ENCODE measurements around the gene CCSER1.
"Not testable (repeated sequence)": the region's sequence is repeated elsewhere in the genome, so short reads cannot be mapped to it uniquely, and the experiment has no call there.

The CCSER1 gene

DNA sequence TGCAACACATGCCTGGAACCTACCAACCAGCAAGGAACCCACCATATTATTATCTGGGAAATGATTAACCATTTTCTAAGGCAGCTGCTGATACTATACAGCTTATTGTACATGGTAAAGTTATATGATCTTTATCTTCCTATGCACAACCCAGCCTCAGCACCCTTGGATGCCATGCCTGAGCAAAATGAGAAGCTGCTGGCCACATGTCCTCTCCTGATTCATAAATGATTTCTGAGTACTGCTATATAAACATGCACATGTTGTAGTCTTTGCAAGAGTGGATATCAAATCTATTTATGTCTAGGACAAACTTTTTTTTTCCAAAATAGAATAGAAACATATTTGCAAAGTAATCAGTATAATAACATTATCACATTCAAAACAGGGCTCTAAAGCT lies 1043.6 kb downstream of the CCSER1 start:
- DNase-seq (ENCODE audit: low read depth): no peak

DNA sequence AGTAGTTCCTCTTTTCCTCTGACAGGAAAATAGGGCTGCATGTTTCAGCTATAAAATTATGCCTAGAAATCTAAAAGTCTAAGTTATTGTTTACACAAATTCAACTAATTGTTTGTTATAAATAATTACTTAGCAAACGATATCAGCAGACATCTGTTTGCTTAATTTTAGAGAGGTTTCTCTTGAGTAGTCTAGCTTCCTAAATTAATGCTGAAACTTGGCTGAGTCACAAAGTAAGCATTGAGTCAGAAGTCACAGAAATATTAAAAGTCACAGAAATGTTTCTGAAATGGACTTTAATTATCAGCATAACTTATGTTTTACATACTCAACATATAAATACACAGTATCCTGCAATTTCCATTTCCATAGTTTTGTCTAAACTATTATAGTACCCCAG lies 1044.0 kb downstream of the CCSER1 start:
- no peak for DNase-seq (ENCODE audit: low read depth)

DNA sequence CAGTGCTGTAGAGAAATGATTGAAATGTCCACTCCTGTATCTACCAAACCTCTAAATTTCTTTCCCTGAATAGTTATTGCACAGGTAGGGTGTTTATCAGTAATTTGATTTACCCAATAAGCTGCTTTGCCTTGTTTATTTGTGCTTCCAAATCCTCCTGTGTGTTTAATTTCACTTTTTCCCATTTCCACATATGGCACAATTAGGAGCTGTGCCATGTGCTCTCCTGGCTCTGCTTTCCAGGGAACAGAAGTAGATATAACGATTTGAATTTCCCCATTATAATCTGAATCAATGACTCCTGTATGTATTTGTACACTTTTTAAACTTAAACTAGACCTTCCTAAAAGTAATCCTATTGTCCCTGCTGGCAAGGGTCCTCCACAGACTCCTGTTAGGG lies 1057.9 kb downstream of the CCSER1 start:
- DNase-seq (ENCODE audit: low read depth): not testable (repeated sequence)

DNA sequence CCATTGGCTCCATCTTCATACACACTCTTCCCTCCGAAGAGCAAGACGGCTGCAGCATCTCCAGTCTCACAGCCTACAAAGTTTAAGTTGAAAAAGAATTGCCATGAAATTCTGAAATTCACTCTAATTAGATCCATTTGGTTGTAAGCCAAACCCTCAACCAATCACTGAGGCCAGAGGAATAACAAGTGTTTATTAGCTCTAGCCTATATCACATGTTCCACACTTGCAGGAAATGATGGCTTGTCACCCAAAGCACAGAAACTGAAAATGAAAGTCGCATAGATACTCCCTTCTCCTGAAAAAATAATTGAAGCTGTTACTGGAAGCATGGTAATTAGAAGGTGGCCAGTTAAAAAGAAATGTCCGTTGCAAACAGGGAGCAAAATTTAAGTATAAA lies 1071.8 kb downstream of the CCSER1 start:
- peak; percentile 0 for DNase-seq (ENCODE audit: low read depth)

DNA sequence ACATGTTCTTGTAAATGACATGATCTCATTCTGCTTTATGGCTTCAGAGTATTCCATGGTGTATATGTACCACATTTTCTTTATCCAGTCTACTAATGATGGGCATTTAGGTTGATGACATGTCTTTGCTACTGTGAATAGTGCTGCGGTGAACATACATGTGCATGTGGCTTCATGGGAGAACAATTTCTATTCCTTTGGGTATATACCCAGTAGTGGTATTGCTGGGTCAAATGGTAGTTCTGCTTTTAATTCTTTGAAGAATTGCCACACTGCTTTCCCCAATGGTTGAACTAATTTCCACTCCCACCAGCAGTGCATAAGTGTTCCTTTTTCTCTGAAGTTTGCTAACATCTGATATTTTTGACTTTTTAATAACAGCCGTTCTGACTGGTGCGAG lies 1080.3 kb downstream of the CCSER1 start:
- DNase-seq (ENCODE audit: low read depth): no peak

DNA sequence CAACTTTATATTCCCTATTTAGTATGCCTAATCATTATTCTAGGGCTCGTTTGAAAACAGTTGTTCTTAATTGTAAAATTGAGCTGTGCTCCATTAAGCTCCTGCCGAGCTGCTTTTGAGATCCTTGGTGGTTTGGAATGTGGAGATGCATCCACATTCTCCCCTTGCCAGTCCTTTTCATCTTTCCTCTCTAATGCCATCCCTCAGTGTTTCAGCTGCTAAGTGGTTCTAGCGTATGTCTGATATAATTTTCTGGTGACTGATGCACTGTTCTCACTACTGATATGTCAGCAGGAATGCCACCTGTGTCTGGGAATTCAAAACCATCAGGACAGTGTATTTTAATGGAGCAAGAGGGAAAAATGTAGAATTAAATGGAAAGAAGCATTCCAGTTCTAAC lies 1085.0 kb downstream of the CCSER1 start:
- DNase-seq (ENCODE audit: low read depth): no peak

DNA sequence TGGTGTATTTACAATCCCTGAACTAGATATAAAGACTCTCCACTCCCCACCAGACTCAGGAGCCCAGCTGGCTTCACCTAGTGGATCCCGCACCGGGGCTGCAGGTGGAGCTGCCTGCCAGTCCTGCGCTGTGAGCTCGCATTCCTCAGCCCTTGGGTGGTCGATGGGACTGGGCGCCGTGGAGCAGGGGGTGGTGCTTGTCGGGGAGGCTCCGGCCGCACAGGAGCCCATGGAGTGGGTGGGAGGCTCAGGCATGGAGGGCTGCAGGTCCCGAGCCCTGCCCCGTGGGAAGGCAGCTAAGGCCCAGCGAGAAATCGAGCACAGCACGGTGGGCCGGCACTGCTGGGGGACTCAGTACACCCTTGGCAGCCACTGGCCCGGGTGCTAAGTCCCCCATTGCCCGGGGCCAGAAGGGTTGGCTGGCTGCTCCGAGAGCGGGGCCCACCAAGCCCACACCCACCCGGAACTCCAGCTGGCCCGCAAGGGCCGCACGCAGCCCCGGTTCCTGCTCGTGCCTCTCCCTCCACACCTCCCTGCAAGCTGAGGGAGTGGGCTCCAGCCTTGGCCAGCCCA lies 1090.7 kb downstream of the CCSER1 start:
- DNase-seq (ENCODE audit: low read depth): not testable (repeated sequence)

DNA sequence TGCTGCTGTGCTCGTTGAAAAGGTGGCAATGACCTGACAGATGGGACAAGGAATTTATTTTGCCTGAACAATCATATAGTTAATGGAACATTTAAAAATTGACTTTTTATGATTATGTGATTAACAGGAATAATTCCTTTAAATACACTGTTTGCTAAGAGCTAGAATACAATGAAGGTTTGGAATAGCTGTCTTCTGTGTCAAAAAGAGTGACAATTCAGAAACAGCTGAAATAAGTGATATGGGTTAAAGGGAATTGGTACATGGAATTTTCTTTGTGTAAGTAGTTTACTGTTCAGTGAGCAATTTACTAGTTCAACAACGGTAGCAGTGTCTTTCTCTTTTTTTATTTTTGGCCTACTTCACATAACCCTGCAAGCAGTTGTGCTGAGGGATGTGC lies 1093.1 kb downstream of the CCSER1 start:
- DNase-seq (ENCODE audit: low read depth): no peak

DNA sequence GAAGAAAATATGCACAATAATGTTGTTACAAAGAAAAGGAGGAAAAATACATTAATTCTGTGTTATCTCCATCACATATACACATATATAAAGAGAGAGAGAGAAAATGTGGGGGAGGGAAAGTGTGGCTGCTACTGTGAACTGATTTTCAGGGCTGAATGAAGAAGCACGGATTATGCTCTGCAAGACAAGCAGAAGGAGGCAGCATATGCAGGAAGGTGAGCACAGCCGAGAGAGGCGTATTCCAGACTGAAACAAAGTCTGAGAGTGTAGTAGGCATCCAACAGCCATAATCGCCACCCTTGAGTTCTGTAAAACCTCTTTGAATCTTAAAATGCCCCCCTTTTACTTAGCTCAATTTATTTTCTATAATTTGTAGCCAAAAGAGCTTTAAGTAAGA lies 1094.8 kb downstream of the CCSER1 start:
- DNase-seq (ENCODE audit: low read depth): no peak

DNA sequence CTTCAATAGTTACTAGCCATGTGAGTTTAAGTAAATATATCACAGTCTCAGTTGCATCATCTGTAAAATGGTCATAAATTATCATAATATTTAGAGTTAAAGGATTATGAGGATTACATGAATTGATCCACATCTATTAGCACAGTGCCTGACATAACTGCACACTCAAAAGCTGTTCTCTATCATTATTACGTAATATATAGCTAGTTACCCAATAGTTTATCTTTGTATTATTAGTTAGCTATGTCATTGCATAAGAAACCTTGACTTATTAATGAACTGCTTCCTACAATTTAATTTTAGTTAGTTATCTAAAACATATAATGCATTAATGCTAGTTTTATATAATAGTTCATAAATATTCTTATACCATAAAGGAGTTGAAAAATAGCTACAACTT lies 1099.7 kb downstream of the CCSER1 start:
- no peak for DNase-seq (ENCODE audit: low read depth)

DNA sequence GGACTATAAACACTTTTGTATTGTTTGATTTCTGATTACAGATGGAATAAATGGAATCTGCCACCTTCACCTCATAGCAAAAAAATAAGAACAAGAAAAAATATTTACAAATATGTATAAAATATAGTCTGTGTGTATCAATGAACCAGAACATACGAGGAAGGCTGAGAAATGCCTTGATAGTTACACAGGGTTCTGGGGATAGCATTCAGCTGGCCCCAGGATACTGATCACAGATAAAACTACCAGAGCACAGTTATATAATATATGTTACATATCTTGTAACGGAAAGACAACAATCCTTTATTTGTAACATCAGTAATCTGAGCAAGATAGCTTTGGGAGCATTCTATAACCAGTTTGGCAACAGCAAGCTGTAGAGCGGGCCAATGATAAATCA lies 1101.5 kb downstream of the CCSER1 start:
- DNase-seq (ENCODE audit: low read depth): no peak

DNA sequence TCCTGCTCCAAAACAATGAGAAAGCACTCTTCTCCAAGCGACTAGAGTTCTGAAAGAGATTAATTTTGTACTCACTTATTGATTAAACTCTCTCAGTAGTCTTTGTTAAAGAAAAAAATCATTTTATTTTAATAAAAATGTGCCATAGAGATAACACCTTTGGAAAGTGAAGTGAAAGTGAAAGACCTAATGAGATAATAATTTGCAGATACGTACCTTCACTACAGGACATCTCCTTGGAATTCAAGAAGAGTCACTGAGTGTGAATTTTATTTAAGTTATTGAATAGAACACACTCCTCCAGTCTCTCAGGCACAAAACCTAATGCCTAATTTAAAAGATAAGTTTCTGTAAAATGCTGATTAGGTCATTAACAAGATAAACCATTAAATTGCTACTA lies 1106.0 kb downstream of the CCSER1 start:
- no peak for DNase-seq (ENCODE audit: low read depth)

DNA sequence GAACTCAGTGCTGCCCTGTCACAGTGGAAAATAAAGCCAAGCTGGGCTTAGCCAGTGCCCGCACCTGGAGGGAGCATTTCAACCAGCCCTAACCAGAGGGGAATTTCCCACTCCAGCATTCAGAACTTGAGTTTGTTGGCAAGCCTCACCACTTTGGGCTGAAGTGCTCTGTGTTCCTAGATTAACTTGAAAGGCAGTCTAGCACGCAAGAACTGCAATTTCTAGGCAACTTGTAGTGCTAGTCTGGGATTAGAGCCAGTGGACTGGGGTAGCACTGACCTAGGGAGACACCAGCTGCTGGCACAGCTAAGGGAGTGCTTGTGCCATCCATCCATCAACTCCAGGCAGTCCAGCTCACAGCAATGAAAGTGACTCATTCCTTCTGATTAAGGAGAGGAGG lies 1115.9 kb downstream of the CCSER1 start:
- no peak for DNase-seq (ENCODE audit: low read depth)

DNA sequence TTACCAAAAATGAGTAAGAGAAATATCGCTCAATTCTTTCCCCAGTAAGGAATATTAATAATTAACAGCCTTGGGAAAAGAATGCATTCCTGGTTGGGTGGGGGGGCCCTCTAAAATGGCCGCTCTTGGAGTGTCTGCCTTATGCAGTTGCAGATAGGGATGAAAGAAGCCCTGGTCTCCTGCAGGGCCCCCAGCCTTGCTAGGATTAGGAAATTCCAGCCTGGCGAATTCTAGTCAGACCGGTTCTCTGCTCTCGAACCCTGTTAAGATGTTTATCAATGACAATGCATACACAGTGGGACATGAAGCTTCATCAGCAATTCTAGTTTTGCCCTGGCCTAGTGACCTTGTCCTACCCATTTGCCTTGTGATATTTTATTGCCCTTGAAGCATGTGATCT lies 1128.8 kb downstream of the CCSER1 start:
- no peak for DNase-seq (ENCODE audit: low read depth)

DNA sequence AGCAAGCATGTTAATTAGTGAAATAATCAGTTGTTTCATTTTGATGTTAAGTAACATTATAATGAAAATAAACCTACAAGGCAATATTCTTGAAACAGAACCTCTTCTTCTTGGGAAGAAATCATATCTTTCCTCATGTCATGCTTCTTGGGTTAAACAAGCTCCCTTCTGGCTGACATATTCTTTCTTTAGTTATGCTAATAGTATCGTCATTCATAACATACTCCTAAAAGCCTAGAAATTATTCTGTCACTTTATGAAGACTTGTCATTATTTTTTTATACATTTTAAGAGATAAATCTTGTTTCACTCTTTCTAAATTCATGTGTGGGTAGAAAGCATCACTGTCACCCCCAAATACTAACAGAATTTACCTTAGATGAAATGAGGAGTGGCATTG lies 1129.6 kb downstream of the CCSER1 start:
- no peak for DNase-seq (ENCODE audit: low read depth)

DNA sequence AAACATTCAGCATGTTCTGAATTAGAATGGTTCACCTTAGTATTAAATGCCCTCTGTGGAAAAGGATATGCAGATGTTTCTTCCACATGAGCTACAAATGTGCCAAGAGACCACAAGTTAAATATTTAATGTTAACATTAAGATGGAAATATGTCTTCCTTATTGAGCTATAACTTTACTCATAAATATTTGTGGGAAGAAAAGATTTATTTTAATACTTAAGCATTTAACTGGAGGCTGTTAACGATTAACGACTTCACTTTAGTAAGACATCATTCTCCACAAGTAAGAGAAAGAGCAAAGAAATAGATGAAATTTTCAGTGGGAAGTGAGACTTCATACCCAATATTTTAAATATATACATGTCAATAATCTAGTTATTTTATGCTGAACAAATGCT lies 1130.5 kb downstream of the CCSER1 start:
- DNase-seq (ENCODE audit: low read depth): no peak

DNA sequence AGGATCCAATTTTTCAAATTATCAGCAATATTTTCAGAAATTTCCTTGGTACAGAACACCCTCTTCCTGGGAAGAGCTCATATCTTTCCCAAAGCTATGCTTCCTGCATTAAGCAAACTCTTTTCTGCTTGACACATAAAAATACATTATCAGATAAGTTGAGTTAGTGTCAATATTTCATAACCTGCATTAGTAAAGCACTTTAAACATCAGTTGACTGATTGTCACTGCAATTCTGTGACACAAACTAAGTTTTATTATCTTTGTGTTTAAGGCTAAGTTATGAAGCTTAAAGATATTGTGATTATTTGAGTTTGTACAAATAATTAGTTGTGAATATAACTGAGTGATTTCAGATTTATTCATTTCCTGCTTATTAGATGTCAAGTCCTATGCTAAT lies 1131.1 kb downstream of the CCSER1 start:
- DNase-seq (ENCODE audit: low read depth): no peak

DNA sequence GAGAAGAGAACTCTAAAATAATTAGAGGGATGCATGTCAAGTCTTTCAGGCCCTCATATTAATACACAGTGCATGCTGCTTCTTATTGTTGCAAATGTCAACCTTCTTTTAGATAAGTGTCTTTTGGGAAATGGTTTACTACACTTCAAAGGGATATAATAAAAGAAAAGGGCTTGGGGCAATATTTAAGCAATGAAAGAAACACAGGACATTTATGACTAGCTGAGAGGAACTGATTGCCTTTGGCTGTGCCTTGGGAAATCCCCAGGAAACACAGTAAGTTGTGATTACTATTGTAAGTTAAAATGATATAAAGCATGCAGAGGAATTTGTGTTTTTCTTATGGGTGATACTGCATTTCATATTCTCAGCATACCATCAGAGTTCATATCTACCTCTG lies 1140.3 kb downstream of the CCSER1 start:
- no peak for DNase-seq (ENCODE audit: low read depth)

DNA sequence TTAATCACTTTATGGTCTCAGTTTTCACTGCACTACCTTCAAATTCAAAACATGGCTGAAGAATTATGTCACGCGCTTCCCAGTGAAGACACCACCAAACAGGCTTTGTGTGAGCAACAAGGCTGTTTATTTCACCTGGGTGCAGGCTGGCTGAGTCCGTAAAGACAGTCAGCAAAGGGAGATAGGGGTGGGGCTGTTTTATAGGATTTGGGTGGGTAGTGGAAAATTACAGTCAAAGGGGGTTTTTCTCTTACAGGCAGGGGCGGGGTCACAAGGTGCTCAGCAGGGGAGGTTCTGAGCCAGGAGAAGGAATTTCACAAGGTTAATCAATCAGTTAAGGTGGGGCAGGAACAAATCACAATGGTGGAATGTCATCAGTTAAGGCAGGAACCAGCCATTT lies 1141.3 kb downstream of the CCSER1 start:
- DNase-seq (ENCODE audit: low read depth): not testable (repeated sequence)

DNA sequence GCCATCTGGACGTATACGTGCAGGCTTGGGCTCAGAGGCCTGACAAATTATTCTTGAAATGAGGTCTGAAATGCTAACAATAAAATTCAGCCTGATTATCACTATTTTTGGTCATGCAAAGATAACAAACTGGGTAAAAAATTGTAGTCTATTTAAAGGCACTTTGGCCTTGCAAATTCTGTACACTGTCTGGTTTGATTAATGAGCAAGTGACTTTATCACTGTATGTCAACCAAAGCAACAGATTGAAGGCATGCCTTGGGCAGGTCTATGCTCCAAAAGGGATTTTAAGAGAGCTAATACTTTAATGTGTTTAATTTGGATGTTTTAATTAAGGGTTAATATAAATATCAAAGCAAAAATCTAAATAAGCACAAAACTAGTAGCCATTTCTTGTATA lies 1141.7 kb downstream of the CCSER1 start:
- no peak for DNase-seq (ENCODE audit: low read depth)

DNA sequence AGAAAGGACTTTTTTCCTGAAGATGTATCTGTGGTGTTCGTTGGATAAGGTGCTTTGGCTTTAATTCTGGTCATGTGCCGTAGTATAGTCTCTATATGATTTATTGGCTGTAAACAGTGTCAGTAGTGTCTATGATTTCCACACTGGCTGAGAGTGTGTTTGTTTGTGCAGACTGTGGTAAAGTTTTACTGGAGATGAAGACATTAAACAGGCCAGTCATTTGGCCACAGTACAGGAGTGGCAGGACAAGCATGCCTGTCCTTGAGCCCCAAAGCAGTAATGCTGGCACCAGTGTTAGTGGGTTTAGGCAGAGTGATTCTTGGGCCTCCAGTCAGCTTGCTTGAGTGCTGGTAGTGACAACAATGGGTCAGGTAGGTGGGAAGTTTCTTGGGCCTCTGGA lies 1152.7 kb downstream of the CCSER1 start:
- no peak for DNase-seq (ENCODE audit: low read depth)

DNA sequence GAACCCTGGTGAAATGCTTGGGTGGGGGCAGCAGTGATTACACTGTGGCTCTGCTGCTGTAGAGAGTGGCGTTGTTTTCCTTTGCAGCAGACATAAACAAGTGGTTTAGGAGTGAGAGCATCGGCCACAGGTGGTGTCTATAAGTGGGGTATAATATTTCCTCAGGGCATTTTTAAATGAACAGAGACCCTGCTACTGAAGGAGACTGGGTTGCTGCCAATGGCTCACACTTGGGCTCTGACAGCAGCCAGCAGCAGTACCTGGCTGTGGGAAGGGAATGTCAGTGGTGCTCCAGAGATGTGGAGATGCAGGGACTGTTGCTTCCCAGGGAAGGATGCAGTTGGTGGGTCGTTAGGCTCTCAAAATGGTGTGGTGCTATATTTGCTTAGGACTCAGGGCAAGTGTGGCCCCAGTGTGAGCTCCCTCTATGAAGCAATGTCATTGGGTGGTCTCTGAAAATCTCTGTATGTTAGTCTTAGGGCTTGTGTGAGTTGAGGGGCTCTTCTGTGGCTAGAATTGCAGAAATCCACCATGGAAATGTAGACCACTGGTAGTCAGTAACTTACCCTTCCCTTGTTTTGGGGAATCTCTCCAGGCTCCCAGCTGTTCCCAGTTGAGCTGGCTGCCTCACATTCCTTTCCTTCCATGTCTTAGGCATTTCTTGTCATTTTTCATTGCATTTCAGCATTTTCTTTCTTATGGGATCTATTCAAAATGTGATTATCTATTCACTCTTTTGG lies 1153.5 kb downstream of the CCSER1 start:
- no peak for DNase-seq (ENCODE audit: low read depth)

DNA sequence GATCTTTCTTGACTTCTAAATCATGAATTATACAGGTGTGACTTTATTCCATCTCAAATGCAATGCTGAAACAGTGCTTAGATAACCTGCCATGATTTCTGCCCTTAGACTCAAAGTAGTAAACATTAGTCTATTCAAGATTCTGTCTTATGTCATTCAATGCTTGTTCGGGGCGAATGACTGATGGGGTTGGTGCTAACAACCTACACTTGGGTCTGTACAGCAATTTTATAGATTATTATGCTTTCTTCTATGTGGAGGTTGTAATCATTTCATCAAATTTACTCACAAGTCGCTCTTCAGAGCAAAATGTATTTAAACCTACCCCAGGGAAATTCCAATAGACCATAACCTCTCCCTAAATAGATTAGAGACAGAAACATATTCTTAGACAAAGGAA lies 1155.0 kb downstream of the CCSER1 start:
- DNase-seq (ENCODE audit: low read depth): no peak

DNA sequence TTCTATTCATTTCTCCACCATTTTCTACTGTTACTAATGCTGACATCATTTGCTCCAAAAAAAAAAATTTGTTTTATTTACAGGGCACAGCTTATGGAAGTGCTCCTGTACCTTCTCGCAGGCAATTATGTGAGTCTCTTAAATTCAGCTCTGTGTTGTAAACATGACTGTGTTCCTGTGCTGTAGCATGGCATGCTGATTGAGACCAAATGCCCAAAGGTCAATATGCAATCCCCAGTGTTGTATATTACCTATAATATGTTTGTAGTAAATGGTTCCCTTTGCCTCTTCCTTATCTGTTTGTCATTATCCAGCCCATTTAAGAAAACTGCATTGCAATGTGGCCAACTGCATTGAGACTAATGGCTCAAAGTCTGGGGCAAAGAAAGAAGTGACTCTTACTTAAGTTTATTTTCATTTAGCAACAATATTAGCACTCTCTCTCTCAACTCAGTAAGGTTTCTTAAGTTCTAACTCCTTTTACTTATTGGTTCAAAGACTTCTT lies 1156.6 kb downstream of the CCSER1 start:
- no peak for DNase-seq (ENCODE audit: low read depth)
